BLaER1 (cell line): ENCODE data around the gene SRPX.

Source experiments
- H3K27ac ChIP-seq: shearing (Covaris generic); formaldehyde crosslinking; 2 replicates; pipeline ENCODE4 v1.8.1; 2022
- H3K27me3 ChIP-seq: shearing (Covaris generic); formaldehyde crosslinking; 2 replicates; pipeline ENCODE4 v1.8.1; 2022
- H3K36me3 ChIP-seq: shearing (Covaris generic); formaldehyde crosslinking; 2 replicates; pipeline ENCODE4 v1.8.1; 2022
- H3K4me1 ChIP-seq: shearing (Covaris generic); formaldehyde crosslinking; 2 replicates; pipeline ENCODE4 v1.8.1; 2022
- H3K4me2 ChIP-seq: shearing (Covaris generic); formaldehyde crosslinking; 2 replicates; pipeline ENCODE4 v1.8.1; 2022
- H3K4me3 ChIP-seq: shearing (Covaris generic); formaldehyde crosslinking; 2 replicates; pipeline ENCODE4 v1.8.1; 2022
- H3K9ac ChIP-seq: shearing (Covaris generic); formaldehyde crosslinking; 2 replicates; pipeline ENCODE4 v1.8.1; 2022
- H3K9me3 ChIP-seq: shearing (Covaris generic); formaldehyde crosslinking; 2 replicates; pipeline ENCODE4 v1.8.1; 2022
- H4K20me1 ChIP-seq: shearing (Covaris generic); formaldehyde crosslinking; 2 replicates; pipeline ENCODE4 v1.8.1; 2022
- Cebpa-rat ChIP-seq: shearing (Covaris generic); IDR thresholded peaks from 2 replicates; pipeline ENCODE4 v1.8.1; 2022

SRPX gene

GRCh38 chrX:38150993-38151392, 69.7 kb downstream of the SRPX start:
- H3K36me3 ChIP-seq = no peaks in the 10 kb centered on the region
- peaks cover 13% of the 10 kb centered on the region for H3K4me1 ChIP-seq
- no peak for TF ChIP-seq Cebpa-rat
- no peaks in the 10 kb centered on the region for H3K9me3 ChIP-seq
- no peak overlapping the region for H3K27ac ChIP-seq
- H4K20me1 ChIP-seq = no peaks in the 10 kb centered on the region
- no peaks in the 10 kb centered on the region for H3K27me3 ChIP-seq
- H3K9ac ChIP-seq = no peak overlapping the region
- no peak overlapping the region for H3K4me2 ChIP-seq
- H3K4me3 ChIP-seq = no peak overlapping the region

DNA sequence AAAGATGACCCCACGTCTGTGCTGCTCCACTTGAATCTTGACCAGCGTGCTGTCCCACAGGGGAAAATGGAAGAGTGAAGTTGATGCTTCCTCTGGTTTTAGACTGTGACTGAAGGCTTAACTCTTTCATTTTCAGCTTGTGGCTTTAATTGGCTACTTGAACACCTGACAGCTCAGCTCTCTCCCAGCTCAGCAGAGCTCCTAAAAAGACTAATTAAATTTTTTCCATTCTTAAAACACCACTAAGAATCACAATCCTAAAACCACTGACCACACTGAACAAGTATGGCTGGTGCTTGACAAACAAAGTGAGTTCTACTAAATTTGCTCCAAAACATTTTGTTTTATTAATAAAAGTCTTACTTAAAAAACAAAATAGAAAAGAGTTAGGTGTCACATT, 71.7 kb downstream of the SRPX start:
- Histone ChIP-seq H3K4me2 (no peak overlapping the region), H3K9ac (no peak overlapping the region), H3K9me3 (no peaks in the 10 kb centered on the region), H3K4me3 (no peak overlapping the region), H3K27ac (no peak overlapping the region), H4K20me1 (no peaks in the 10 kb centered on the region), H3K36me3 (no peaks in the 10 kb centered on the region), H3K27me3 (no peaks in the 10 kb centered on the region), H3K4me1 (peaks cover 13% of the 10 kb centered on the region)
- TF ChIP-seq Cebpa-rat = no peak

- Histone ChIP-seq H3K36me3 (no peaks in the 10 kb centered on the region), H3K9me3 (no peaks in the 10 kb centered on the region), H3K4me1 (no peaks in the 10 kb centered on the region), H4K20me1 (no peaks in the 10 kb centered on the region), H3K4me2 (no peak overlapping the region), H3K27me3 (no peaks in the 10 kb centered on the region), H3K27ac (no peak overlapping the region), H3K4me3 (no peak overlapping the region), H3K9ac (no peak overlapping the region)
- TF ChIP-seq Cebpa-rat = no peak
These were observed 78.1 kb downstream of the SRPX start for GRCh38 chrX:38142610-38143009.

- H3K27ac ChIP-seq = no peak overlapping the region
- no peak for TF ChIP-seq Cebpa-rat
- H3K27me3 ChIP-seq = no peaks in the 10 kb centered on the region
- H3K9ac ChIP-seq = no peak overlapping the region
- no peaks in the 10 kb centered on the region for H4K20me1 ChIP-seq
- no peaks in the 10 kb centered on the region for H3K4me1 ChIP-seq
- no peaks in the 10 kb centered on the region for H3K36me3 ChIP-seq
- no peak overlapping the region for H3K4me2 ChIP-seq
- no peak overlapping the region for H3K4me3 ChIP-seq
- H3K9me3 ChIP-seq = no peaks in the 10 kb centered on the region
These were observed 81.8 kb downstream of the SRPX start for GRCh38 chrX:38138900-38139299.

GRCh38 chrX:38138157-38138891, 82.3 kb downstream of the SRPX start:
- no peaks in the 10 kb centered on the region for H3K4me1 ChIP-seq
- TF ChIP-seq Cebpa-rat = no peak
- H3K4me3 ChIP-seq = no peak overlapping the region

DNA sequence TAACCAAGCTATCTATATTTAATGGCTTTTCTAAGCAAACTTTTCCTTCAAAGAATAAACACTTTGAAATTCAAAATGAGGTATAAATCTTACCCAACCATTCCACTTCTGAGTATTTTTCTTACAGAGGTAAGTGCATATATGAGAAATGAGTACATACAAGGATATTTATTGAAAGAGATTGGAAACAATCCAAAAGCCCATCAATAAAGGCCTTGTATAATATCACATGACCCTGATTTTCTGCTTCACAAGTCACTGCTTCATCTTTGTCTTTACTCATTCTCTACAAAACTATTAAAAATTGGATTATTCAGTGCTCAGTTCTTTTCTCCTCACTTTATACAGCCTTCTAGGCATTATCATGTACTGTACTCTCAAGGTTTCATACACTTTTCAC, 91.3 kb downstream of the SRPX start:
- Histone ChIP-seq H4K20me1 (no peaks in the 10 kb centered on the region), H3K9ac (no peak overlapping the region), H3K27me3 (no peaks in the 10 kb centered on the region), H3K4me3 (no peak overlapping the region), H3K27ac (no peak overlapping the region), H3K9me3 (no peaks in the 10 kb centered on the region), H3K4me2 (no peak overlapping the region), H3K36me3 (no peaks in the 10 kb centered on the region), H3K4me1 (no peaks in the 10 kb centered on the region)
- no peak for TF ChIP-seq Cebpa-rat

More at GRCh38 chrX:38138157-38138891, 82.3 kb downstream of the SRPX start:
- no peak overlapping the region for H3K27ac ChIP-seq
- no peaks in the 10 kb centered on the region for H3K27me3 ChIP-seq
- H4K20me1 ChIP-seq = no peaks in the 10 kb centered on the region
- H3K36me3 ChIP-seq = no peaks in the 10 kb centered on the region
- H3K9me3 ChIP-seq = no peaks in the 10 kb centered on the region
- H3K4me2 ChIP-seq = no peak overlapping the region
- H3K9ac ChIP-seq = no peak overlapping the region

GRCh38 chrX:38127961-38128360, 92.7 kb downstream of the SRPX start:
- no peak for TF ChIP-seq Cebpa-rat
- H3K27me3 ChIP-seq = no peaks in the 10 kb centered on the region
- H3K9ac ChIP-seq = no peak overlapping the region

GRCh38 chrX:38126179-38126578, 94.5 kb downstream of the SRPX start:
- Histone ChIP-seq H3K9ac (no peak overlapping the region), H3K4me3 (no peak overlapping the region), H3K27me3 (no peaks in the 10 kb centered on the region), H4K20me1 (no peaks in the 10 kb centered on the region), H3K36me3 (no peaks in the 10 kb centered on the region), H3K27ac (no peak overlapping the region), H3K4me1 (no peaks in the 10 kb centered on the region), H3K9me3 (no peaks in the 10 kb centered on the region), H3K4me2 (no peak overlapping the region)
- TF ChIP-seq Cebpa-rat = no peak

More at GRCh38 chrX:38127961-38128360, 92.7 kb downstream of the SRPX start:
- Histone ChIP-seq H3K36me3 (no peaks in the 10 kb centered on the region), H3K4me2 (no peak overlapping the region), H3K4me1 (no peaks in the 10 kb centered on the region), H3K27ac (no peak overlapping the region), H4K20me1 (no peaks in the 10 kb centered on the region), H3K4me3 (no peak overlapping the region), H3K9me3 (no peaks in the 10 kb centered on the region)

DNA sequence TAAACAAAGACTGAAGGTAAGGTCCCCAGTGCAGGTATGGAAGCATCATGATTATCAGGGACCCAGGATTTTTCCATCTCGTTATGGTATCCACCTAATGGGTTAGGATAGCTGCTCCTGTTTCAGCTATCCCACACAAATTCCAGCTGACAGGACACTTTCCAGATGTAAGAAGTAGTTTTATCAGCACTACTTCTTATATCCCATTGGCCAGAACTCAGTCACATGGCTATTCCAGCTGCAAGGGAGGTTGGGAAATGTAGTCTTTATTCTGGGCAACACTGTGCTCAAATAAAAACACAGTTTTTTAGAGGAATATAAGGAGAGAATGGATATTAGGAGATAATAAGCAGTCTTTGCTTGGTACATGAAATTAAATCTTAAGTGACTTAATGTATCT, 96.7 kb downstream of the SRPX start:
- H3K4me2 ChIP-seq = no peak overlapping the region
- TF ChIP-seq Cebpa-rat = no peak
- no peak overlapping the region for H3K27ac ChIP-seq

GRCh38 chrX:38117485-38117884, 103.2 kb downstream of the SRPX start:
- Histone ChIP-seq H3K9me3 (no peaks in the 10 kb centered on the region), H3K4me3 (no peak overlapping the region), H3K4me1 (no peaks in the 10 kb centered on the region), H3K4me2 (no peak overlapping the region), H3K27ac (no peak overlapping the region), H3K27me3 (no peaks in the 10 kb centered on the region), H3K9ac (no peak overlapping the region), H4K20me1 (no peaks in the 10 kb centered on the region), H3K36me3 (no peaks in the 10 kb centered on the region)
- TF ChIP-seq Cebpa-rat = no peak

More for the DNA sequence above, 96.7 kb downstream of the SRPX start:
- no peaks in the 10 kb centered on the region for H3K4me1 ChIP-seq
- H3K36me3 ChIP-seq = no peaks in the 10 kb centered on the region
- H3K9me3 ChIP-seq = no peaks in the 10 kb centered on the region
- no peaks in the 10 kb centered on the region for H4K20me1 ChIP-seq
- no peak overlapping the region for H3K9ac ChIP-seq
- no peaks in the 10 kb centered on the region for H3K27me3 ChIP-seq
- H3K4me3 ChIP-seq = no peak overlapping the region

GRCh38 chrX:38116706-38117105, 104.0 kb downstream of the SRPX start:
- Histone ChIP-seq H3K9me3 (no peaks in the 10 kb centered on the region), H3K27me3 (no peaks in the 10 kb centered on the region), H3K4me3 (no peak overlapping the region), H3K27ac (no peak overlapping the region), H3K4me1 (no peaks in the 10 kb centered on the region), H4K20me1 (no peaks in the 10 kb centered on the region), H3K9ac (no peak overlapping the region), H3K4me2 (no peak overlapping the region), H3K36me3 (no peaks in the 10 kb centered on the region)
- no peak for TF ChIP-seq Cebpa-rat
